Osteoblast (primary cell): ENCODE data around the gene SORBS2. TPM values are rescaled to one million over a fixed set of nuclear protein-coding genes. Genes with fewer than 3 reads are reported as not detected.

Experiments used
- DNase-seq: peaks from one replicate; pipeline ENCODE4 v3.0.0; 2011; ENCODE audit warnings: low spot score, mixed read lengths; ENCODE audit not compliant: insufficient read length; ENCODE audit errors: missing footprints
- H2AFZ ChIP-seq: 2 replicates; pipeline ENCODE4 v1.6.0; 2011; ENCODE audit warnings: mild to moderate bottlenecking, low read length
- H3K27ac ChIP-seq: 2 replicates; pipeline ENCODE4 v1.5.1; 2011; ENCODE audit warnings: mild to moderate bottlenecking, low read depth, low read length, moderate library complexity
- H3K27me3 ChIP-seq: 2 replicates; pipeline ENCODE4 v1.6.0; 2012; ENCODE audit warnings: mild to moderate bottlenecking, control low read depth, inconsistent platforms, low read length, moderate library complexity; ENCODE audit not compliant: insufficient read depth
- H3K36me3 ChIP-seq: 2 replicates; pipeline ENCODE4 v1.5.1; 2011; ENCODE audit warnings: mild to moderate bottlenecking, low read length, control low read depth, moderate library complexity; ENCODE audit not compliant: insufficient read depth
- H3K4me1 ChIP-seq: 2 replicates; pipeline ENCODE4 v1.5.1; 2011; ENCODE audit warnings: mild to moderate bottlenecking, low read length, control low read depth, moderate library complexity; ENCODE audit not compliant: insufficient read depth
- H3K4me2 ChIP-seq: 2 replicates; pipeline ENCODE4 v1.6.0; 2011; ENCODE audit warnings: mild to moderate bottlenecking, low read length; ENCODE audit not compliant: insufficient read depth
- H3K4me3 ChIP-seq: fragments of 200-600 bp; sonication (generic); 3 replicates; pipeline ENCODE4 v1.5.1; 2012; ENCODE audit warnings: mild to moderate bottlenecking, low read length, inconsistent platforms; ENCODE audit not compliant: insufficient read depth
- H3K79me2 ChIP-seq: 2 replicates; pipeline ENCODE4 v1.6.0; 2012; ENCODE audit warnings: mild to moderate bottlenecking, low read length, control low read depth, inconsistent platforms; ENCODE audit not compliant: insufficient read depth
- H3K9me3 ChIP-seq: 2 replicates; pipeline ENCODE4 v1.5.1; 2011; ENCODE audit warnings: low read depth, low read length, control low read depth
- H4K20me1 ChIP-seq: 2 replicates; pipeline ENCODE4 v1.6.0; 2012; ENCODE audit warnings: mild to moderate bottlenecking, low read length, control low read depth; ENCODE audit not compliant: insufficient read depth
- total RNA-seq: library from RNA; depleted of rRNA; stranded (reverse); fragments of >200 nt; gene quantifications from 2 replicates; pipeline ENCODE4 v1.2.3, GENCODE V29; 2012
- TF ChIP-seq, protein P1 (sequence below): IDR thresholded peaks from 2 replicates; pipeline ENCODE4 v1.5.1; 2011; ENCODE audit warnings: mild to moderate bottlenecking, low read depth, low read length, moderate library complexity; ENCODE audit errors: extremely low read depth

The SORBS2 gene
- total RNA-seq, 1 donor = 85.0 TPM

DNA sequence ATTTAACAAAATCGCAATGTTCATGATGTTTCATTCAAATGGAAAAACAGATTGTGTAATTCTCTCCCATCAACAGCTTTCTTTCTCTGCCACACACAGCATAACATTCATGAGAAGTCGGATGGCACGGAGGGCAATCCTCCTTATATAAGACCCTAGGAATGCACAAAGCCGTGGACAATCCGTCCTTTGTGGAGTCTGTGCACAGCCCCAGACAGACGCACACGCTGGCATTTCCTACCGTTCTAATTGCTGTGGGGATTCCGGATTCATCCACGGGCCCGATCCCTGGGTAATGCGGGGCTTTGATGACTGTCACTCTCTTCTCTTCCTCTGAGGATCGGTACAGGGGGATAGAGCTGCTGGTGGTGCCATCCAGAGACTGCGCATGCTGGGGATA lies 154.8 kb downstream of the SORBS2 start:
- Histone ChIP-seq H3K4me3 (peak overlapping the region; percentile 69), H3K27ac (peak overlapping the region; percentile 69), H3K9me3 (no peaks in the 10 kb centered on the region), H3K36me3 (peaks cover 11% of the 10 kb centered on the region), H3K4me2 (peak overlapping the region; percentile 90), H3K4me1 (peaks cover 18% of the 10 kb centered on the region), H2AFZ (peak overlapping the region; percentile 79), H4K20me1 (no peaks in the 10 kb centered on the region), H3K79me2 (no peaks in the 10 kb centered on the region), H3K27me3 (no peaks in the 10 kb centered on the region)
- DNase-seq = no peak
- TF ChIP-seq, protein P1, sequence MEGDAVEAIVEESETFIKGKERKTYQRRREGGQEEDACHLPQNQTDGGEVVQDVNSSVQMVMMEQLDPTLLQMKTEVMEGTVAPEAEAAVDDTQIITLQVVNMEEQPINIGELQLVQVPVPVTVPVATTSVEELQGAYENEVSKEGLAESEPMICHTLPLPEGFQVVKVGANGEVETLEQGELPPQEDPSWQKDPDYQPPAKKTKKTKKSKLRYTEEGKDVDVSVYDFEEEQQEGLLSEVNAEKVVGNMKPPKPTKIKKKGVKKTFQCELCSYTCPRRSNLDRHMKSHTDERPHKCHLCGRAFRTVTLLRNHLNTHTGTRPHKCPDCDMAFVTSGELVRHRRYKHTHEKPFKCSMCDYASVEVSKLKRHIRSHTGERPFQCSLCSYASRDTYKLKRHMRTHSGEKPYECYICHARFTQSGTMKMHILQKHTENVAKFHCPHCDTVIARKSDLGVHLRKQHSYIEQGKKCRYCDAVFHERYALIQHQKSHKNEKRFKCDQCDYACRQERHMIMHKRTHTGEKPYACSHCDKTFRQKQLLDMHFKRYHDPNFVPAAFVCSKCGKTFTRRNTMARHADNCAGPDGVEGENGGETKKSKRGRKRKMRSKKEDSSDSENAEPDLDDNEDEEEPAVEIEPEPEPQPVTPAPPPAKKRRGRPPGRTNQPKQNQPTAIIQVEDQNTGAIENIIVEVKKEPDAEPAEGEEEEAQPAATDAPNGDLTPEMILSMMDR = no peak

DNA sequence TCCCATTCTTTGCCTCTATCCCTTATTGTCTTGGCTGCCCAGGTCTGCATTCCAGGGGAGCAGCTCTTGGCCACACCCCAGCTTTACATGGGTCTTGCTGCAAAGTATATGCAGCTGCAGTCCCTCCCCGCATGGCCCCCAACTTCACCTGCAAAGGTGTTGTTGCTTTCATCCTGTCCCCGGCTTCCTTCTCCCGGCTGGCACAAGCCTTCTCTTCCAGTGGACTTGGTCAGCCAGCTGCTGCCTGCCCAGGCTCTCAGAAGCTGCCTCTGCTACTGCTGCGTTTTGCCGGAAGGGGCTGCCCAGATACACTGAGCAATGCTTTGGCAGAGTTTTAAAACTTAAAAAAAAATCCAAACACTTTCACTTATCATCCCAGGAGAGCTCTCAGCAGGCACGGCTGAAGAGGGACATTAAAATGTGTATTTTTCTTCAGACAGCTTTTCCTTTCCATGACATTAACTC lies 155.5 kb downstream of the SORBS2 start:
- no peaks in the 10 kb centered on the region for H4K20me1 ChIP-seq
- H3K36me3 ChIP-seq = peaks cover 12% of the 10 kb centered on the region
- DNase-seq = peak; percentile 83
- no peaks in the 10 kb centered on the region for H3K9me3 ChIP-seq
- H3K27ac ChIP-seq = peak overlapping the region; percentile 69
- TF ChIP-seq, protein P1 = peak; percentile 60
- H3K4me3 ChIP-seq = peak overlapping the region; percentile 69
- peak overlapping the region; percentile 90 for H3K4me2 ChIP-seq
- H3K79me2 ChIP-seq = no peaks in the 10 kb centered on the region
- H2AFZ ChIP-seq = peak overlapping the region; percentile 79
- no peaks in the 10 kb centered on the region for H3K27me3 ChIP-seq
- H3K4me1 ChIP-seq = peaks cover 18% of the 10 kb centered on the region

DNA sequence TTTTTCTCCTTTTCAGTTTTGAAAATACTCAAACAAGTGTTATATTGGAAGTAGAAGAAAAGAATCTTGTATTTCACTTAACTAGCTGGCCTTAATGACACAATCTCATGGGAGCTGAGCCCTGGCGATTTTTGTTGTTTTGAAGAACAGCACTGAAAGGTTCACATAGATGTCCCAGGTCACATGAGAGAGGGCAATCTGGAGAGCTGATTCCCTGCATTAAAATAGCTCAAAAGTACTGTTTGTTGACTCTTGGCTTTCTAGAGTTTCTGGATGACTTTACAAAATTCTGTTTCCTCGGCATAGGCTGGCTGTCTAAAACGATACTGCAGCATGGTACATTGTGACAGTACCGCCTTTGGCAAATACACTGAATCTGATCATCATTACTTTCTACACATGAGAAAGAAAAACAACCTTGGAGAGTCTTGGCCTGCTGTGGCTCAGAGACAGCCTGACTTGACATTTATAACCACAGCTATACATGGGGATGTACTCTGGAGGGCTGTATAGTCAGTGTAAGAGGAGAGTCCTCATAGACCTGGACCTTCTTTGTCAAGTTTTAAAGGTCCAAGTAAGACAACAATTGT lies 156.9 kb downstream of the SORBS2 start:
- H3K27me3 ChIP-seq = no peaks in the 10 kb centered on the region
- H3K27ac ChIP-seq = no peak overlapping the region
- H3K4me3 ChIP-seq = no peak overlapping the region
- DNase-seq = no peak
- H3K4me2 ChIP-seq = no peak overlapping the region
- H3K36me3 ChIP-seq = peaks cover 8% of the 10 kb centered on the region
- H2AFZ ChIP-seq = no peak overlapping the region
- H3K79me2 ChIP-seq = no peaks in the 10 kb centered on the region
- TF ChIP-seq, protein P1 = no peak
- H4K20me1 ChIP-seq = no peaks in the 10 kb centered on the region
- H3K4me1 ChIP-seq = peaks cover 18% of the 10 kb centered on the region
- H3K9me3 ChIP-seq = no peaks in the 10 kb centered on the region

DNA sequence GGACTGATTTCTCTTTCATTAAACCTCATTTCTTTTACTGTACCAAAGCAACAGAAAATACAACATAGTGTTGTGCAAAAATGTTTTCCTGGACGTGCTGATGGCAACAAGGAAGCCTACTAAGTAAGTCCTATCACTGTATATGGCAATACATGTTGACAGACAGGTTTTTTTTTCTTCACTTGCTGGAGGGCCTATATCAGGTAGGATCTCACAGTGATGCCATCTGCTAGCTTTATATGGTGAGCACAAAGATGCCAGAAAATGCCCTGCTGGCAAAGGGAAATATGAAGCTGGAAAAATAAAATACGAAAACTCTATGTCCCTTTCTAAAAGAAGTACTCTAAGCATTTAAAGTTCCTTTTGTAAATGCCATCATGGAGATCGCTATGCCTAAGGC lies 157.7 kb downstream of the SORBS2 start:
- Histone ChIP-seq H2AFZ (no peak overlapping the region), H3K79me2 (no peaks in the 10 kb centered on the region), H3K27ac (no peak overlapping the region), H3K4me1 (peaks cover 18% of the 10 kb centered on the region), H3K36me3 (peaks cover 10% of the 10 kb centered on the region), H4K20me1 (no peaks in the 10 kb centered on the region), H3K9me3 (no peaks in the 10 kb centered on the region), H3K27me3 (no peaks in the 10 kb centered on the region), H3K4me3 (no peak overlapping the region), H3K4me2 (no peak overlapping the region)
- TF ChIP-seq, protein P1 = no peak
- DNase-seq = no peak
